RPMI7951 (cell line): ENCODE results near the gene LIN7C. TPM values are rescaled to one million over a fixed set of nuclear protein-coding genes. Genes with fewer than 3 reads are reported as not detected.

Source experiments
- DNase-seq: peaks from one replicate; pipeline ENCODE4 v3.0.0-alpha.2; 2012; ENCODE audit warnings: low read depth
- total RNA-seq: library from RNA; depleted of rRNA; stranded (reverse); fragments of >200 nt; shearing (Covaris generic); gene quantifications from 2 replicates; pipeline ENCODE4 v1.2.3, GENCODE V29; 2014

Gene LIN7C
- total RNA-seq, 1 experiment from 2014 or later, result 49.3 TPM

GRCh38 chr11:27509908-27510307, 3.3 kb upstream of the LIN7C start:
- DNase-seq, result no peak

- no peak for DNase-seq
Measured at GRCh38 chr11:27507557-27508322, 1.2 kb upstream of the LIN7C start.

GRCh38 chr11:27505781-27506180, 788 bp downstream of the LIN7C start:
- DNase-seq, result no peak

- no peak for DNase-seq
Measured at GRCh38 chr11:27504205-27504604, 2.4 kb downstream of the LIN7C start.

- DNase-seq, result no peak
Measured at GRCh38 chr11:27501100-27501499, 5.5 kb downstream of the LIN7C start.

- DNase-seq, result no peak
Measured at GRCh38 chr11:27497911-27498310, 8.7 kb downstream of the LIN7C start.

- DNase-seq, result peak; percentile 17
Measured at GRCh38 chr11:27497284-27497866, 9.2 kb downstream of the LIN7C start.

- no peak for DNase-seq
Measured at GRCh38 chr11:27496461-27496860, 10.1 kb downstream of the LIN7C start.

GRCh38 chr11:27495710-27496300, 10.8 kb downstream of the LIN7C start:
- DNase-seq, result no peak

GRCh38 chr11:27489092-27489491, 17.5 kb downstream of the LIN7C start:
- DNase-seq, result no peak

- no peak for DNase-seq
Measured at GRCh38 chr11:27487706-27488105, 18.9 kb downstream of the LIN7C start.

GRCh38 chr11:27485930-27486773, 20.4 kb downstream of the LIN7C start:
- DNase-seq, result peak; percentile 51

- no peak for DNase-seq
Measured at GRCh38 chr11:27482793-27483192, 23.8 kb downstream of the LIN7C start.

- no peak for DNase-seq
Measured at GRCh38 chr11:27481992-27482391, 24.6 kb downstream of the LIN7C start.

GRCh38 chr11:27477831-27478230, 28.7 kb downstream of the LIN7C start:
- no peak for DNase-seq

GRCh38 chr11:27477243-27477642, 29.3 kb downstream of the LIN7C start:
- DNase-seq, result no peak

- DNase-seq, result no peak
Measured at GRCh38 chr11:27475622-27476021, 30.9 kb downstream of the LIN7C start.

GRCh38 chr11:27473017-27473406, 33.6 kb downstream of the LIN7C start:
- peak; percentile 23 for DNase-seq

GRCh38 chr11:27472398-27473016, 34.1 kb downstream of the LIN7C start, which contains the start of gene LGR4:
TSS of gene LGR4 (minus strand) at chr11:27472790. CDS start at chr11:27472302, 488 bp downstream.
- DNase-seq, result peak; percentile 93

GRCh38 chr11:27471589-27472397, 34.8 kb downstream of the LIN7C start:
- peak; percentile 20 for DNase-seq
